IMR-90 (cell line): Measurements from ENCODE around the gene DRD2. TPM values are rescaled to one million over a fixed set of nuclear protein-coding genes. Genes with fewer than 3 reads are reported as not detected.

ENCODE experiments used
- ATAC-seq: fragments of 200-7000 bp; cut with Tn5 transposase; 2 replicates; pipeline ENCODE4 v1.9.1; 2020; ENCODE audit warnings: low read depth, mild to moderate bottlenecking, moderate library complexity
- BruUV-seq: library from RNA; stranded (reverse); fragments of 400-500 nt; replicated peaks from 2 replicates; lab custom pipeline; 2021; lab: Mats Ljungman, UMichigan
- CTCF ChIA-PET: fragments of 300-600 bp; formaldehyde crosslinking; extraction: SDS; loops from one replicate; lab custom pipeline; 2021; ENCODE audit warnings: antibody characterized with exemption; lab: Yijun Ruan, JAX
- POLR2A ChIA-PET: fragments of 300-600 bp; sonication (Branson Sonifier 250); formaldehyde crosslinking; loops from one replicate; lab custom pipeline; 2022; ENCODE audit warnings: antibody characterized with exemption; ENCODE audit not compliant: unreplicated experiment; lab: Charles Lee
- DNase-seq: peaks from one replicate; pipeline ENCODE4 v3.0.0; 2013
- H2AFZ ChIP-seq: replicated peaks from 2 replicates; pipeline ENCODE3; 2013; ENCODE audit warnings: low read length, mild to moderate bottlenecking; ENCODE audit not compliant: poor library complexity
- H2AK5ac ChIP-seq: 2 replicates; pipeline ENCODE4 v1.6.1; 2013; ENCODE audit warnings: low read depth, low read length, inconsistent platforms
- H2AK9ac ChIP-seq: replicated peaks from 2 replicates; pipeline ENCODE3; 2013; ENCODE audit warnings: mild to moderate bottlenecking, low read depth, low read length, moderate library complexity; ENCODE audit not compliant: poor library complexity
- H2BK120ac ChIP-seq: 2 replicates; pipeline ENCODE4 v1.6.1; 2013; ENCODE audit warnings: low read depth, low read length, inconsistent platforms
- H2BK15ac ChIP-seq: 3 replicates; pipeline ENCODE4 v1.6.1; 2013; ENCODE audit warnings: low read depth, low read length, inconsistent platforms
- H2BK20ac ChIP-seq: 2 replicates; pipeline ENCODE4 v1.6.1; 2013; ENCODE audit warnings: low read depth, mild to moderate bottlenecking, inconsistent platforms, low read length, moderate library complexity
- H2BK5ac ChIP-seq: 2 replicates; pipeline ENCODE4 v1.6.1; 2013; ENCODE audit warnings: mild to moderate bottlenecking, low read depth, low read length, inconsistent platforms; ENCODE audit not compliant: poor library complexity, severe bottlenecking
- H3K14ac ChIP-seq: replicated peaks from 2 replicates; pipeline ENCODE4 v1.6.1; 2013; ENCODE audit warnings: low read depth, low read length, inconsistent platforms
- H3K18ac ChIP-seq: 2 replicates; pipeline ENCODE4 v1.6.1; 2013; ENCODE audit warnings: low read depth, low read length, control low read depth
- H3K23ac ChIP-seq: 2 replicates; pipeline ENCODE4 v1.6.1; 2013; ENCODE audit warnings: low read depth, low read length, inconsistent platforms
- H3K27ac ChIP-seq: 2 replicates; pipeline ENCODE4 v1.5.1; 2013; ENCODE audit warnings: mild to moderate bottlenecking, control low read depth, low read length; ENCODE audit not compliant: insufficient read depth
- H3K27me3 ChIP-seq: 2 replicates; pipeline ENCODE4 v1.6.1; 2013; ENCODE audit warnings: low read length; ENCODE audit not compliant: control insufficient read depth, insufficient read depth
- H3K36me3 ChIP-seq: 2 replicates; pipeline ENCODE4 v1.6.1; 2013; ENCODE audit warnings: low read length, mixed read lengths; ENCODE audit not compliant: control insufficient read depth, insufficient read depth
- H3K4ac ChIP-seq: 2 replicates; pipeline ENCODE4 v1.6.1; 2013; ENCODE audit warnings: low read depth, low read length, inconsistent platforms
- H3K4me1 ChIP-seq: 2 replicates; pipeline ENCODE4 v1.6.1; 2013; ENCODE audit warnings: low read length, mixed read lengths; ENCODE audit not compliant: control insufficient read depth, insufficient read depth
- H3K4me2 ChIP-seq: 2 replicates; pipeline ENCODE4 v1.6.1; 2013; ENCODE audit warnings: low read depth, mild to moderate bottlenecking, control low read depth, low read length, moderate library complexity
- H3K4me3 ChIP-seq: 2 replicates; pipeline ENCODE4 v1.5.1; 2013; ENCODE audit warnings: low read depth, mild to moderate bottlenecking, control low read depth, low read length, moderate library complexity; ENCODE audit not compliant: insufficient read depth
- H3K56ac ChIP-seq: 2 replicates; pipeline ENCODE4 v1.6.1; 2013; ENCODE audit warnings: low read length, inconsistent platforms; ENCODE audit not compliant: insufficient read depth; ENCODE audit errors: extremely low read depth
- H3K79me1 ChIP-seq, 2 experiments: 2 replicates each; pipeline ENCODE4 v1.6.1; 2013; ENCODE audit warnings: low read length in 2 of 2, inconsistent platforms in 1 of 2, low read depth in 1 of 2
- H3K9ac ChIP-seq: 2 replicates; pipeline ENCODE4 v1.6.1; 2013; ENCODE audit warnings: low read depth, low read length, control low read depth
- H3K9me1 ChIP-seq: 2 replicates; pipeline ENCODE4 v1.6.1; 2013; ENCODE audit warnings: low read length, inconsistent platforms; ENCODE audit not compliant: insufficient read depth
- H3K9me3 ChIP-seq: 2 replicates; pipeline ENCODE4 v1.6.1; 2013; ENCODE audit warnings: low read length; ENCODE audit not compliant: control insufficient read depth, insufficient read depth
- H4K20me1 ChIP-seq: 2 replicates; pipeline ENCODE4 v1.6.1; 2013; ENCODE audit warnings: low read length, inconsistent platforms; ENCODE audit not compliant: insufficient read depth
- H4K5ac ChIP-seq: 2 replicates; pipeline ENCODE4 v1.6.1; 2013; ENCODE audit warnings: mild to moderate bottlenecking, low read depth, low read length, control low read depth
- H4K8ac ChIP-seq, 2 experiments: 2 replicates each; pipeline ENCODE4 v1.6.1; 2013; ENCODE audit warnings: low read depth in 2 of 2, low read length in 2 of 2, control low read depth in 1 of 2, inconsistent platforms in 1 of 2
- H4K91ac ChIP-seq: 2 replicates; pipeline ENCODE4 v1.6.1; 2013; ENCODE audit warnings: low read depth, low read length, inconsistent platforms; ENCODE audit not compliant: insufficient read depth
- BHLHE40 ChIP-seq: fragments of 150-350 bp; IDR thresholded peaks from 2 replicates; pipeline ENCODE4 v1.6.1; 2016; ENCODE audit warnings: mild to moderate bottlenecking, low read depth, low read length
- CEBPB ChIP-seq: IDR thresholded peaks from 2 replicates; pipeline ENCODE4 v1.6.1; 2012; ENCODE audit warnings: low read depth, low read length, improper control_type of control experiment
- CHD1 ChIP-seq: IDR thresholded peaks from 2 replicates; pipeline ENCODE4 v1.6.1; 2012; ENCODE audit warnings: low read depth, low read length, improper control_type of control experiment
- FOS ChIP-seq: fragments of 150-350 bp; IDR thresholded peaks from 2 replicates; pipeline ENCODE4 v1.6.1; 2016; ENCODE audit warnings: low read depth, low read length
- MAFK ChIP-seq: IDR thresholded peaks from 2 replicates; pipeline ENCODE4 v1.6.1; 2012; ENCODE audit warnings: low read depth, low read length, improper control_type of control experiment
- MXI1 ChIP-seq: IDR thresholded peaks from 2 replicates; pipeline ENCODE4 v1.6.1; 2012; ENCODE audit warnings: low read depth, mild to moderate bottlenecking, low read length, moderate library complexity, borderline replicate concordance
- NFE2L2 ChIP-seq: fragments of 150-350 bp; IDR thresholded peaks from 2 replicates; pipeline ENCODE4 v1.6.1; 2016; ENCODE audit warnings: low read depth, mild to moderate bottlenecking, low read length
- RAD21 ChIP-seq: IDR thresholded peaks from 2 replicates; pipeline ENCODE4 v1.6.1; 2012; ENCODE audit warnings: low read length, improper control_type of control experiment
- RCOR1 ChIP-seq: IDR thresholded peaks from 2 replicates; pipeline ENCODE4 v1.6.1; 2012; ENCODE audit warnings: mild to moderate bottlenecking, low read length, improper control_type of control experiment; ENCODE audit not compliant: insufficient replicate concordance
- SMC3 ChIP-seq: fragments of 150-350 bp; IDR thresholded peaks from 2 replicates; pipeline ENCODE4 v1.6.1; 2016; ENCODE audit warnings: low read depth, mild to moderate bottlenecking, antibody characterized with exemption, low read length, moderate library complexity
- USF2 ChIP-seq: fragments of 150-350 bp; IDR thresholded peaks from 2 replicates; pipeline ENCODE4 v1.6.1; 2017; ENCODE audit warnings: mild to moderate bottlenecking, antibody characterized with exemption, low read length, low read depth
- WGBS, 2 experiments: methylation state at CpG; one replicate each; pipeline versions ENCODE4 v1.1.5 to v1.1.7; 2013; ENCODE audit warnings: missing lambda C conversion rate in 2 of 2; ENCODE audit not compliant: insufficient read length in 1 of 2; ENCODE audit errors: extremely low coverage in 2 of 2; 5-methylcytosine and 5-hydroxymethylcytosine counted together
- dilution Hi-C: fragments of 300-500 bp; cut with HindIII; formaldehyde crosslinking; loops from one replicate; pipeline ENCODE4 v1.14.3; 2018; ENCODE audit warnings: low sequenced_read_pairs; ENCODE audit not compliant: unreplicated experiment
- in situ Hi-C: fragments of 300-500 bp; cut with MboI; formaldehyde crosslinking; loops from 3 replicates; pipeline ENCODE4 v1.14.3; 2019; ENCODE audit warnings: low sequenced_read_pairs, inconsistent platforms, mixed read lengths
- intact Hi-C: fragments of 100-400 bp; cut with micrococcal nuclease; formaldehyde crosslinking; loops from 2 replicates; pipeline ENCODE4 v1.10.0; 2022
- polyA plus RNA-seq, 3 experiments: library from polyadenylated mRNA; depleted of rRNA; stranded (reverse); fragments of >200 nt; gene quantifications; 2 replicates each; pipeline ENCODE4 v1.2.3, GENCODE V29; 2012; ENCODE audit warnings: low replicate concordance in 1 of 3
- total RNA-seq: library from RNA; depleted of rRNA; stranded (reverse); fragments of >200 nt; gene quantifications from 2 replicates; pipeline ENCODE4 v1.2.3, GENCODE V29; 2012

DRD2 gene
- total and polyA plus RNA-seq, 2 of the 4 experiments (the other 2 are of a cell fraction) = not detected

- intact Hi-C loops (loop anchor here (5.0 kb wide), 1 partner anchor 148 kb away; no protein-coding TSS in a partner anchor), dilution Hi-C loops (no loop called here), in situ Hi-C loops (no loop called here)
- no TSS peak for BruUV-seq
- Histone ChIP-seq H3K9me1 (no peaks in the 10 kb centered on the region), H3K4me1 (no peaks in the 10 kb centered on the region), H2BK20ac (no peak overlapping the region), H3K56ac (no peak overlapping the region), H3K79me1 (no peaks in the 10 kb centered on the region), H2AFZ (peak overlapping the region; percentile 19), H3K14ac (no peak overlapping the region), H4K8ac (no peak overlapping the region), H3K18ac (no peak overlapping the region), H3K9ac (no peak overlapping the region), H3K23ac (no peak overlapping the region), H2BK120ac (no peak overlapping the region), H3K4me2 (no peak overlapping the region), H3K4me3 (no peak overlapping the region), H3K4ac (no peak overlapping the region), H4K20me1 (no peaks in the 10 kb centered on the region), H3K36me3 (no peaks in the 10 kb centered on the region), H2AK9ac (no peak overlapping the region), H4K5ac (no peak overlapping the region), H3K27me3 (peaks cover 35% of the 10 kb centered on the region), H2AK5ac (no peak overlapping the region), H2BK5ac (no peak overlapping the region), H3K9me3 (no peaks in the 10 kb centered on the region), H2BK15ac (no peak overlapping the region), H4K91ac (no peak overlapping the region), H3K27ac (no peak overlapping the region)
- DNase-seq (peak; percentile 96), ATAC-seq (peak; percentile 97)
- WGBS, 2 experiments = no CpG with 5 or more reads among the region's 3 CpGs
- POLR2A ChIA-PET = no interaction called here
- CTCF ChIA-PET = interaction anchor here (0.7 kb wide), 1 partner anchor 505 kb away, joined by 3 read pairs; no protein-coding TSS in a partner anchor
- TF ChIP-seq MAFK (no peak), RAD21 (no peak), USF2 (no peak), CEBPB (peak; percentile 95), CHD1 (no peak), BHLHE40 (0 out of 2 replicates have a peak, but pooled peaks have one; percentile 18), FOS (peak; percentile 51; the same call in 1 of the 2 replicates), NFE2L2 (no peak), SMC3 (no peak), MXI1 (no peak), RCOR1 (peak; percentile 44)
These were observed 90.6 kb downstream of the DRD2 start for GRCh38 chr11:113384551-113384950.
